HG03175 (cell line): ENCODE data around the gene NDRG4.

ENCODE experiments used
- ATAC-seq: cut with Tn5 transposase; IDR thresholded peaks from one replicate; pipeline ENCODE4 v1.9.1; 2021; ENCODE audit warnings: mild to moderate bottlenecking, moderate library complexity; ENCODE audit not compliant: unreplicated experiment

Gene NDRG4

DNA sequence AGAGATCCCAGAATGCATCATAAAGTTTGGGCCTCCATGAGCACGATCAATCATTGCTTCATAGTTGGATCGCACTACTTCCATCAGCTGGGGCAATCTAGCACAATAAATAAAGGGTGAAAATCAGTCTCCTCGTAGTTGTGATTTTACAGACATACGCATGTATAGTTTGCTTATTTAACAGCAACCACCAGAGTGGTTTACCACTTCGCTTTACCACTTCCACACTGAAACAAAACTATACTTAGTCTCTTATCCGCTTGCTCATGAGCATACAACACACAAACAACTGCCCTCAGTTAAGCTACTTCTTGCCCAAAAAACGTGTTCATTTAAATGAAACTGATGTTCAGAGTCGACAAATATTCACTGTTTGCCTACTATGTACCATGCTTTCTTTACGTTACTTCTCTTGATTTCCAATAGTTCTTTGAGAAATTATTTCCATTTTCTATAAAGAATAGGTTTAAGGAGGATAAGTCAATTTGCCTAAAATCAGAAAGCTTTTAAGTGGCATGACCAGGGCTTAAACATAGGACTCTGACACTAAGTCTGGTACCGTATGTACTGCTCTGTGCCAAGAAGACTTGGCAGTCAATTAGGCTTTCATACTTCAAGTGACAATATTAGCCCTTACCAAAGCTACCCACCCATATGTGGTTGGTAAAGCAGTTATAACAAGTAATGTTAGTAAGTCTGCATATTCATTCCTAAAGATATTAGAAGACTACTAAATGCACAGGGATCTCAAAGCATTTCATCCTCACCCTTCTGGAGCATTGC lies 37.4 kb downstream of the NDRG4 start:
- ATAC-seq, result no peak

DNA sequence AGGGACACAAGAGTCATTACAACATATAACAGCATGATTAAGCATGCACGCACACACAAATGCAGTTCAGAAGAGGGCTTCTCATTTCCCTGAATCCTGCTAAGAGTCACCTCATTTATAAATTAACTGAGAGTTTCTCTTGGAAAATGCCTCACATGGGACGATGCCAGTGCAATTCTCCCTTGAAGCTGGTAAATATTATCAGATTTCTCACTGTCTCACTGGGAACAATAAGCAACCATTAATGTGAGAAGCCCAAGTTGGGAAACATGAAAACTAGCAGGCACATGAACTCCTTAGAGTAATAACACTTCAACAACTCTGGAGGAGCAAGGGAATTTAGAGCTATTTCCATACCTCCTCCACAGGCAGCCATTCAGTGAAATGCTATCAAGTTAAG lies 41.8 kb downstream of the NDRG4 start:
- no peak for ATAC-seq

DNA sequence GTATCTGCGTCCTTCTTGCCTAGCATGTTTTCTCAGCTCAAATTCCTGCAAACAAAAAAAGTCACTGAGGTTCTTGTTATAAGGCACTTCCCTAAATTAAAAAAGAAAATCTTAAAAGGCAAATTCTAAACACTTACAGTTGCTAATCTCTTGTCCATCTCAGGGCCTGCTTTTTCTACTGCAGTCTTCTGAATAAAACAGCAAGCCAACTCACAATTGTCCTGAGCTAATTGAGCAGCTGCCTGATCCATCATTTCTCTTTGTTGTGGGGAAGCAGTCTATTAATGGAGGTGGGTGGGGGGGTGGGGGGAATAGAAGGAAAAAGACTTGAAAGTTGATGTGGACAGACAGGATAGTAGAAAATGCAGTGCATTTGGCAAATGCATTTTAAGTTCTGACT lies 42.3 kb downstream of the NDRG4 start:
- no peak for ATAC-seq

DNA sequence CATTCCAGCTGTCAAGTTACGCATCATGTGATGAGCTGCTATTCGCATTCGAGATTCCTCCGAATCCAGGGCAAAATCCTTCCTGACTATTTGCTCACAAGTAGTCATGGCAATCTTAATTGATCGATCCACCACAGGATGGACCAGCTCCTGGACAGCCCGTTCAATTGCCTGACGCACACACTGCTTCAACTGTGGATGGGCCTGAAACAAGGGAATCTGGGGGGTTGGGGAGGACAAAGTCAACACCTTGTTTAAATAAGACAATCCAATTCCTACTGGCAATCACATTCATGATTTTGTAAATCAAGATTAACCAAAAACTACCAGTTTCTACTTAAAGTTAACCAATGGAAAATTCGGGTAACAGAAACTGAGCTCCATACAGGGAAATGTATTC lies 43.7 kb downstream of the NDRG4 start:
- no peak for ATAC-seq

DNA sequence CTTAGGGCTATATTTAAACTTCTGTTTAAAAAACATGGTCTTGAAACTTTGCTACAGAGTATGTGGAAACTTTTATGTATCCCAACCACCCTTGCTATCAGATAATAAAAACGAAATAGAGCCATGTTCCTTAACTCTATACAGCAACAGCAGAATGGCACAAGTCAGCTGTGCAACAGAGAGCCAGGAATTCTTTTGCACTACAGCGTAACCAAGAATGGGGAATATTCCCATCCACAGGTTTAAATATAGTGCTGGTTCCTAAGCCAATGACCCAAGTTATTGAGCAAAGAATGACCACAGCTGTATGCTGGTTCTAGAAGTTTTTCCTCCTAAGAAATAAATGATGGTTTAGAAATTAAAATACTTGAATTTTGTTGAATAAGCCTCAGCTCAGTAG lies 48.4 kb downstream of the NDRG4 start:
- ATAC-seq, result no peak

DNA sequence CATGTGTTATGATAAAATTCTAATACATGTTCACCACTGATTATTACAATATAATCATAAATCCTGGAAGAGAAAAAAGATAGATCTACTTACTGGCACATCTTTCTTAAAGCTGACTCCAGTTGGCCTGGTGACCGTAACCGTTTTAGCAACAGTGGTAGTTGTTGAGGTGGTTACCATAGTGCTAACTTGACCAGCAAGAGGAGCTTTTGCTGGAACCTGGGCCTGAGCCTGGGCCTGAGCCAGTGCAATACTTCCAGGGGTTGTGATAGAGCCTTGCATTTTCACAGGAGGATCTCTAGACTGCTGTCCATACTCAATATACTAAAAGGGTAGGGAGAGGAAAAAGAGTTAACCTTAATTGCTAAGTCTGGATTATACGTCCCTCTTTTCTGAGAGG lies 51.6 kb downstream of the NDRG4 start:
- ATAC-seq, result no peak

DNA sequence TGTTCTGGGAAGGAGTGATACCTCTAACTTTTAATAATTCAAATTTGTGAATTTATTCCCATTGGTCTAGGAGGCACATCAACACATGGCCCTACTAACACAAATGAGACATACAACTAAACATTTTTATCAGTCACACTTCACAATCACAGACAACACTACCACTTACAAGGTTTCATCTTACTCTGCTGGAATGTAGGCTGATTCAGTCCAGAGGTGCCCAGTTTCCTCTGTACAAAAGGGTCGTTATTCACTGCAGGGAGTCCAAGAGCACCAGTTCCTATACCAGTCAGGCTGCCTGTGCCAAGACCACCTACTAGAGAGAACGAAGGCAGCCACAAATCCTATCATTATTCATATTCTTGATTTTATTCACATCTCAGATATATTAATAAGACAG lies 56.7 kb downstream of the NDRG4 start:
- ATAC-seq, result no peak
